OCI-LY1 (cell line): Measurements from ENCODE around the gene NTSR1.

Experiments
- H2AFZ ChIP-seq: fragments of 200-600 bp; sonication (generic), shearing (Covaris generic); 2 replicates; pipeline ENCODE4 v1.6.0; 2014; ENCODE audit warnings: antibody characterized with exemption, mild to moderate bottlenecking, low read length
- H3F3A ChIP-seq: fragments of 200-600 bp; sonication (generic), shearing (Covaris generic); 2 replicates; pipeline ENCODE4 v1.6.0; 2014; ENCODE audit warnings: mild to moderate bottlenecking, antibody characterized with exemption, low read length, moderate library complexity; ENCODE audit not compliant: insufficient read depth
- H3K27ac ChIP-seq: fragments of 200-600 bp; sonication (generic); 2 replicates; pipeline ENCODE4 v1.5.1; 2014; ENCODE audit warnings: low read length, mixed run types, mild to moderate bottlenecking, low read depth; ENCODE audit not compliant: poor library complexity, severe bottlenecking
- H3K27me3 ChIP-seq: fragments of 200-600 bp; sonication (generic); 2 replicates; pipeline ENCODE4 v1.6.0; 2014; ENCODE audit warnings: antibody characterized with exemption, mild to moderate bottlenecking, low read length, moderate library complexity; ENCODE audit not compliant: insufficient read depth
- H3K36me3 ChIP-seq: fragments of 200-600 bp; sonication (generic); 2 replicates; pipeline ENCODE4 v1.6.1; 2014; ENCODE audit warnings: mild to moderate bottlenecking, antibody characterized with exemption, low read length, moderate library complexity, mixed read lengths; ENCODE audit not compliant: insufficient read depth
- H3K4me1 ChIP-seq: fragments of 200-600 bp; sonication (generic); 2 replicates; pipeline ENCODE4 v1.5.1; 2014; ENCODE audit warnings: mild to moderate bottlenecking, low read length, moderate library complexity; ENCODE audit not compliant: insufficient read depth, severe bottlenecking
- H3K4me2 ChIP-seq: fragments of 200-600 bp; sonication (generic), shearing (Covaris generic); 2 replicates; pipeline ENCODE4 v1.6.1; 2014; ENCODE audit warnings: low read length
- H3K4me3 ChIP-seq: fragments of 200-600 bp; sonication (generic); 2 replicates; pipeline ENCODE4 v1.5.1; 2014; ENCODE audit warnings: low read length, low read depth, mild to moderate bottlenecking, mixed read lengths; ENCODE audit not compliant: poor library complexity, severe bottlenecking
- H3K79me2 ChIP-seq: fragments of 200-600 bp; shearing (Covaris generic); 2 replicates; pipeline ENCODE4 v1.6.1; 2016; ENCODE audit warnings: mixed run types, low read length, mixed read lengths; ENCODE audit not compliant: insufficient read depth
- H3K9ac ChIP-seq: fragments of 200-600 bp; sonication (generic), shearing (Covaris generic); 2 replicates; pipeline ENCODE4 v1.6.1; 2014; ENCODE audit warnings: mild to moderate bottlenecking, low read length, mixed read lengths
- H3K9me2 ChIP-seq: fragments of 200-600 bp; sonication (generic), shearing (Covaris generic); 2 replicates; pipeline ENCODE4 v1.6.1; 2014; ENCODE audit warnings: low read depth, mild to moderate bottlenecking, low read length, mixed read lengths
- H3K9me3 ChIP-seq: fragments of 200-600 bp; shearing (Covaris generic); 2 replicates; pipeline ENCODE4 v1.6.1; 2014; ENCODE audit warnings: low read length, mixed read lengths
- H4K20me1 ChIP-seq: fragments of 200-600 bp; sonication (generic), shearing (Covaris generic); 2 replicates; pipeline ENCODE4 v1.6.0; 2016; ENCODE audit warnings: mild to moderate bottlenecking, low read length; ENCODE audit not compliant: insufficient read depth
- EZH2 ChIP-seq: fragments of 200-600 bp; sonication (generic), shearing (Covaris generic); IDR thresholded peaks from 2 replicates; pipeline ENCODE4 v1.8.0; 2017; ENCODE audit warnings: borderline replicate concordance, mixed run types, mild to moderate bottlenecking, antibody characterized with exemption, low read length, moderate library complexity, mixed read lengths
- TF ChIP-seq, protein P1 (sequence below): fragments of 200-600 bp; sonication (generic), shearing (Covaris generic); IDR thresholded peaks from 2 replicates; pipeline ENCODE4 v1.5.1; 2017; ENCODE audit warnings: mild to moderate bottlenecking, antibody characterized with exemption, low read length, moderate library complexity, mixed read lengths

NTSR1 gene

DNA sequence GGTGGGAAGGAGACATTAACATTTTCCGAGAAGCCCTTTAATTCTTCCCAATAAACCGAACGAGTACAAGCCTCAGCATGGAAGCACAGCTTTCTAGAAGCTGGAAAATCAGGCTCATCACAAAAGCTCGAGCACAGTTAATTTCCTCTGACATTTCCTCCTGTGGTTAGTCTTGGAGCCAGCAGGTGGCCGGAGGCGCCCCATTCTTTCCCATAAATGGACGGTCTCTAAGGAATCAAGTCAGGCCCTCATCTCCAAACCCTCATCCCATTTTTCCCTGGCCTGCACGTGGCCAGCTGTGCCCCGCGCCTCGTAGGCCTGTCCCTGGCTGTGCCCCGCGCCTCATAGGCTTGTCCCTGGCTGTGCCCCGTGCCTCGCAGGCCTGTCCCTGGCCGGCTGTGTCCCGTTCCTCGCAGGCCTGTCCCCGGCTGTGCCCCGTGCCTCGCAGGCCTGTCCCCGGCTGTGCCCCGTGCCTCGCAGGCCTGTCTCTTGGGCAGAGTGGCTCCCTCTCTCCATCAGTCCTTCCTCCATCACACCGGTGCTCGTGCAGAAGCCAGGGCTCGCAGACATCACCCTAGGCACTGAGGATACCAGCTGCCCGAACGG lies 19.7 kb upstream of the NTSR1 start:
- Histone ChIP-seq H4K20me1 (no peaks in the 10 kb centered on the region), H3K4me2 (no peak overlapping the region), H3K9ac (no peak overlapping the region), H3K79me2 (no peaks in the 10 kb centered on the region), H3K4me3 (no peak overlapping the region), H3K27ac (no peak overlapping the region), H3K9me3 (no peaks in the 10 kb centered on the region), H2AFZ (no peak overlapping the region), H3K4me1 (no peaks in the 10 kb centered on the region), H3K9me2 (no peaks in the 10 kb centered on the region), H3K27me3 (peaks cover 11% of the 10 kb centered on the region; the same call in 1 of the 2 replicates), H3K36me3 (no peaks in the 10 kb centered on the region), H3F3A (no peaks in the 10 kb centered on the region)
- TF ChIP-seq, protein P1, sequence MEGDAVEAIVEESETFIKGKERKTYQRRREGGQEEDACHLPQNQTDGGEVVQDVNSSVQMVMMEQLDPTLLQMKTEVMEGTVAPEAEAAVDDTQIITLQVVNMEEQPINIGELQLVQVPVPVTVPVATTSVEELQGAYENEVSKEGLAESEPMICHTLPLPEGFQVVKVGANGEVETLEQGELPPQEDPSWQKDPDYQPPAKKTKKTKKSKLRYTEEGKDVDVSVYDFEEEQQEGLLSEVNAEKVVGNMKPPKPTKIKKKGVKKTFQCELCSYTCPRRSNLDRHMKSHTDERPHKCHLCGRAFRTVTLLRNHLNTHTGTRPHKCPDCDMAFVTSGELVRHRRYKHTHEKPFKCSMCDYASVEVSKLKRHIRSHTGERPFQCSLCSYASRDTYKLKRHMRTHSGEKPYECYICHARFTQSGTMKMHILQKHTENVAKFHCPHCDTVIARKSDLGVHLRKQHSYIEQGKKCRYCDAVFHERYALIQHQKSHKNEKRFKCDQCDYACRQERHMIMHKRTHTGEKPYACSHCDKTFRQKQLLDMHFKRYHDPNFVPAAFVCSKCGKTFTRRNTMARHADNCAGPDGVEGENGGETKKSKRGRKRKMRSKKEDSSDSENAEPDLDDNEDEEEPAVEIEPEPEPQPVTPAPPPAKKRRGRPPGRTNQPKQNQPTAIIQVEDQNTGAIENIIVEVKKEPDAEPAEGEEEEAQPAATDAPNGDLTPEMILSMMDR, result no peak
- TF ChIP-seq EZH2, result no peak

DNA sequence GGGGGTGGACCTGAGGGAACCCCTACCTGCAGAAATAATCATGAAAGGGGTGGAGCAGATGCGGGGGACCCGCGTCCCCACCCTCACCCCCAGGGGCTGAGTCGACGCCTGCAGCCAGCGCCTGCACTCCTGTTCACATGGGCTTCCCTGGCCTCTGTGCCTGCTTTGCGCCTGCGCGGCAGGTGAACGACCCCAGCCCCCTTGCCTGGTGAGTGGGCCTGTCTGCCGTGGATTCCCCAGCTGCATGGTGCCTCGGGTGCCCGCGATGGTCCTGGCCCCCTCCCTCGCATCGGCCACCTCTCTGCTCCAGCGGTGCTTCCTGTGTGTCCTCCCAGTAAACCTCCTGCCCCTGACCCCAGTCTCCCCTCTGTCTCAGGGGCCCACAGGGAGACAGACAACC lies 18.8 kb upstream of the NTSR1 start:
- no peaks in the 10 kb centered on the region for H3K36me3 ChIP-seq
- TF ChIP-seq EZH2, result no peak
- TF ChIP-seq, protein P1, result no peak
- no peaks in the 10 kb centered on the region for H3F3A ChIP-seq
- H3K27ac ChIP-seq, result no peak overlapping the region
- no peak overlapping the region for H3K4me3 ChIP-seq
- H3K9me3 ChIP-seq, result no peaks in the 10 kb centered on the region
- no peaks in the 10 kb centered on the region for H3K79me2 ChIP-seq
- H3K9me2 ChIP-seq, result no peaks in the 10 kb centered on the region
- H2AFZ ChIP-seq, result no peak overlapping the region
- no peak overlapping the region for H3K4me2 ChIP-seq
- no peaks in the 10 kb centered on the region for H4K20me1 ChIP-seq
- no peak overlapping the region for H3K9ac ChIP-seq
- no peaks in the 10 kb centered on the region for H3K4me1 ChIP-seq
- peaks cover 7% of the 10 kb centered on the region; the same call in 1 of the 2 replicates for H3K27me3 ChIP-seq

DNA sequence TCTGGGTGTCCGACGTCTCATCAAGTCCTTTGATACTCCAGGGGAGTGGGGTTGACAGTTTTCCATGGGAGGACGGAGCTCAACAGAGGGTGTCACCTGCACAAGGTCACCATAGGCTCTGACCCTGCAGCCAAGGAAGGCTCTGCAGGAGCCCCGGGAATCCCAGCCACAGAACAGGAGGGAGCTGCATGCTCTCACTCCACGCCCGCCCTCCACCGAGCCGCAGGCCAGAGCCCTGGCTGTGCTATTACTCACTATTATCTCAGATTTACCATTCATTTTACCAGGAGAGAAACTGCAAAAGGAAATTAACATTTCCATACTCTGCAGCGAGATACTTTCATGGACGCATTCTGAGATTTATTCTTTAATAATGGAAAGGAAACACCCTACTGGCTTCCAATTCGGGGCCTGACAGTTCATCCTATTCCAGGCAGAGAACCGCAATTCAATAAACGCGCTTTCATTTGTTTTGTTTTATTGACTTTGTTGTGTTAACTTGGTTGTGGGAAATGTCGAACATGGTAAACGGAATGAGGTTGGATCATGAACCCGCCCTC lies 18.3 kb upstream of the NTSR1 start:
- Histone ChIP-seq H3K27me3 (peaks cover 10% of the 10 kb centered on the region; the same call in 1 of the 2 replicates), H3K9me2 (no peaks in the 10 kb centered on the region), H3F3A (no peaks in the 10 kb centered on the region), H3K4me3 (no peak overlapping the region), H3K4me2 (no peak overlapping the region), H3K9ac (no peak overlapping the region), H3K27ac (no peak overlapping the region), H3K36me3 (no peaks in the 10 kb centered on the region), H3K4me1 (no peaks in the 10 kb centered on the region), H4K20me1 (no peaks in the 10 kb centered on the region), H3K9me3 (no peaks in the 10 kb centered on the region), H2AFZ (no peak overlapping the region), H3K79me2 (no peaks in the 10 kb centered on the region)
- TF ChIP-seq EZH2, result no peak
- TF ChIP-seq, protein P1, result no peak
